AG09319 (cell line): ENCODE measurements around the gene CCDC54.
"Not testable (repeated sequence)": the region's sequence is repeated elsewhere in the genome, so short reads cannot be mapped to it uniquely, and the experiment has no call there.

Experiments
- DNase-seq: peaks from one replicate; pipeline ENCODE4 v3.0.0-alpha.2; 2010; ENCODE audit warnings: low read depth; ENCODE audit errors: extremely low read depth
- TF ChIP-seq, protein P1 (sequence below): IDR thresholded peaks from 2 replicates; pipeline ENCODE4 v1.5.1; 2011; ENCODE audit warnings: low read depth, mild to moderate bottlenecking, inconsistent platforms, low read length, moderate library complexity

CCDC54 gene

DNA sequence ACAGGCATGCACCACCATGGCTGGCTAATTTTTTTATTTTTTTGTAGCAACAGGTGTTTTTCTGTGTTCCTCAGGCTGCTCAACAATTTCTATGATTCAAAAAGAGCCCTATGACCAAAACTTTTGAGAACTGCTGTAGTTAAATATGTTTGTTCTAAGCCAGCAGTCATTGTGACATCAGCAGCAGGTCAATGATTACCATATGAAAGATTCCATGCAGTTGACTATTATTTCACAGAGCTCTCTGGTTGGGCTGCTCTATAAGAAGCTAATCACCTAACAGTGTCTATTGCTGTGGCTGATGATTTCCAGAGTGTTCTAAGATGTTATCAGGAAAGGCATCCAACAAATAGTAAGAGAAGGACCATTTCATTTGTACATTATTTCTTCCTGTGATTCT is at the start of gene CCDC54:
TSS of gene CCDC54 (plus strand) at position 289 of the 400 bp plus-strand sequence. CDS start 149 bp downstream, outside the sequence.
- TF ChIP-seq, protein P1, sequence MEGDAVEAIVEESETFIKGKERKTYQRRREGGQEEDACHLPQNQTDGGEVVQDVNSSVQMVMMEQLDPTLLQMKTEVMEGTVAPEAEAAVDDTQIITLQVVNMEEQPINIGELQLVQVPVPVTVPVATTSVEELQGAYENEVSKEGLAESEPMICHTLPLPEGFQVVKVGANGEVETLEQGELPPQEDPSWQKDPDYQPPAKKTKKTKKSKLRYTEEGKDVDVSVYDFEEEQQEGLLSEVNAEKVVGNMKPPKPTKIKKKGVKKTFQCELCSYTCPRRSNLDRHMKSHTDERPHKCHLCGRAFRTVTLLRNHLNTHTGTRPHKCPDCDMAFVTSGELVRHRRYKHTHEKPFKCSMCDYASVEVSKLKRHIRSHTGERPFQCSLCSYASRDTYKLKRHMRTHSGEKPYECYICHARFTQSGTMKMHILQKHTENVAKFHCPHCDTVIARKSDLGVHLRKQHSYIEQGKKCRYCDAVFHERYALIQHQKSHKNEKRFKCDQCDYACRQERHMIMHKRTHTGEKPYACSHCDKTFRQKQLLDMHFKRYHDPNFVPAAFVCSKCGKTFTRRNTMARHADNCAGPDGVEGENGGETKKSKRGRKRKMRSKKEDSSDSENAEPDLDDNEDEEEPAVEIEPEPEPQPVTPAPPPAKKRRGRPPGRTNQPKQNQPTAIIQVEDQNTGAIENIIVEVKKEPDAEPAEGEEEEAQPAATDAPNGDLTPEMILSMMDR = no peak
- no peak for DNase-seq

DNA sequence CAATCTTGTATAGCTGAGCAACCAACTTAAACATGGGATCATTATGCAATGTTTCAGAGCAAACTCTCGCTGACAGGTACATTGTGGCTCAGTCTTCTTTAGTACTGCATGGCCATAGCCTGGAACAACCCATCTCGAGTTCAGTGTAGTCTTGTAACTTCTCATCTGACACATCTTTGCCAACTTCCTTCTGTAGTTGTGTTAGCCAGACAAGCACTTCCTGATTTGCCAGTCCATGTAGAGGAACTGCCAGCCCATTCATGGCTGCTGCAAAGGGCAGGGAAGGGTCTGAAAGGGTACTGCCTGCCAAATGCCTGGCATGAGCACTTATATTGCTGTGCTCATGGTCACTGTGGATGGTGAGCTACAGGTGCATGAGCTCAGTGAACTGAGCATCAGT is 49.2 kb upstream of the CCDC54 start:
- no peak for DNase-seq
- TF ChIP-seq, protein P1 = no peak

DNA sequence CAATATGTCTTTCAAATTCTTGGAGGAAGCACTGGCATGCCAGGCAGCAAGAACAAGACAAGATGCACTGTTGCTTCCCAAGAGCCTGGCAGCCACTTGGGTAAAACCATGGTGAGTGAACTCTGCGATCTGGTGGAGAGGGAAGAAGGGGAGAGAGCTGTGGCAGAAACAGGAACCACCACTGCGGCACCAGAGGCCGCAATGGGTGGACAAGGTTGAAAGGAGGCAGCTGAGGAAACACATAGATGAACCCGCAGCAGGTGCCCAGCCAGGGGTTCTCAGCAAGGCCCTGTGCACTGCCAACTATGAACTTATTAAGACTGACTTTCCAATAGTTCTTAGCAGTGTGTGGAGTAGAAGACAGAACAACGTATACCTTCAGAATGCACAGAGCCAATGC is 48.2 kb upstream of the CCDC54 start:
- TF ChIP-seq, protein P1 = no peak
- no peak for DNase-seq

DNA sequence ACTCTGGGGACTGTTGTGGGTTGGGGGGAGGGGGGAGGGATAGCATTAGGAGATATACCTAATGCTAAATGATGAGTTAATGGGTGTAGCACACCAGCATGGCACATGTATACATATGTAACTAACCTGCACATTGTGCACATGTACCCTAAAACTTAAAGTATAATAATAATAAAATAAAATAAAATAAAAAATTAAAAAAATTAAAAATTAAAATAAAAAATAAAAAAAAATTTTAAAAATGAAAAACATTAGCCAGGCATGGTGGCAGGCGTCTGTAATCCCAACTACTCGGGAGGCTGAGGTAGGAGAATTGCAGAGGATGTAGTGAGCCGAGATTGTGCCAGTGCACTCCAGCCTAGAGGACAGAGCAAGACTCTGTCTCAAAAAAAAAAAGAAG is 37.5 kb upstream of the CCDC54 start:
- DNase-seq = not testable (repeated sequence)

DNA sequence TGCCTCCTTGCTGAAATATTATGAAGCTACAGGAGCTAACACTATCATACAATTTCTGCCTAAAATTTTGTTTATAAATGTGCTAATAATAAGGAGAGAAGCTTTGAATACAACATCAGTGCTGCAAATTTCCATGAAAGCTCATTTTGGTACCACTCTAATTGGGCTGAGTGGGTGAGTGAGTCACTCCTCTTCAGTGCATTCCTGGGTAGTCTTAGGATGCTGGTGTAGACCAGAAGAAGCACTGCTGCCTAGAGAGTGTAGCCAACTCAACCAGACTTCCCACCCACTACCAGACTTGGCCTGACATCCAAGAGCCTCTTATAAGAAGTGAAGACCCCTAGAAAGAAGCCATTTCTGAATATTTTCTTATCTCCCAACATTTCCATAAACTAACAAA is 32.5 kb upstream of the CCDC54 start:
- TF ChIP-seq, protein P1 = no peak
- DNase-seq = no peak

DNA sequence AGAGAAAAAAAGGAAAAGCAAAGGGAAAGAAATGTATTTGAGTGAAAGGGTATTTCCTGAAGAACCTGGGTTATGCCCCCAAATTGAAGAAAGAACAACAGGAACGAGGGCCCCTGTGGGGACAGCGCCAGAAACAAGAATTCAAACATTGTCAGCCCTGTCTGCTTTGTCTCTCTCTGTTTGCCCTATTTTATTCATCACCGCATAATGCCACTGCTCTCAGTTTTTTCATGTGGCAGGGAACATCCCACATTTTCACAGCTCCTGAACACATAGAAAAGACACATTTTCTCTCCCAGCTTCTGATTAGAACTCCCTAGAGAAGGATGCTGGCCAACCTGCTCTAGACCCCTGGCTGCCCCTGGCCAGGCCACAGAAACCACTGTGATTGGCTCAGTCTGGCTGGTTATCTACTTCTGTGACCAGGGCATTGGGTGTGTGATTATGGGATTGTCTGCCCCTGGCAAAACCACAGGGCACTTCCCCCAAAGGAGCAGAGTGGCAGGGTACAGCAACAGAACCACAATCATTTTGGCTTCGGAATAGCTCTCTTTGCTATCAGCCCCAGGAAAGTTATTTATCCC is 31.3 kb upstream of the CCDC54 start:
- TF ChIP-seq, protein P1 = no peak

DNA sequence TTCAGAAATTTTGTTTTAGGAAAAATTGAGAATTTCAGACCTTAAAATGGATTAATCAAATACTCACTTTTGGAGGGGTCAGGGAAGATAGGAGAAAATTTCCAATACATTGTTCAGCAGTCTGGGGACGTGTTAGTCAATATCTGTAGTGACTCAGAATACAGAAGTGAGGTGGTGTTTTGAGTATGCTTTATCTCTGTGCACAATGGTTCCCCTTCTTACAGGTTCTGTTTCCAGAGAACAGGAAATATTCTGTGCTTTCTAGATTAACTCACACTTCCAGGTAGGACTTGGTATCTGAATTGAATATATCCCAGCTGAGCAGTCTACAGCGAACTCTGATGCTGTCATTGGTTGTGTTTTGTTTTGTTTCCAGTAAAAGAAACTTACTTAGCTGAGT is 30.7 kb upstream of the CCDC54 start:
- TF ChIP-seq, protein P1 = no peak
- DNase-seq = no peak

More for the DNA sequence above, 31.3 kb upstream of the CCDC54 start:
- no peak for DNase-seq

DNA sequence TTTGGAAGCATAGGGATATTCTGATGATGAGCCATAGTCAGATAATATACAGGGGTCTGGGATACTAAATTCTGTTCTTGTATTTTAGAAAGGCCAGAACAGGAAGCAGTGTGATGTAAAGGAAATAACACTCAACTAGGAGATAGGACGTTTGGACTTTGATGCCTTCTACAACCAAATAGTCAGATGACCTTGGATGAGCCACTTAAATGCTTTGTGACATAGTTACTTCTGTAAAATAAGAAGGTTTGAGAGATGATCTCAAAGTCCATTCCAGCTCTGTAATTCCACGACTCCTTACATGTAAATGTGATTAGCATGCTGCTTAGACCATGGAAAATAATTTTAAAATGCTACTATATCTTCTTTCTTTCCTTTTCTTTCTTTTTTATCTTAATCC is 29.5 kb upstream of the CCDC54 start:
- no peak for DNase-seq
- TF ChIP-seq, protein P1 = no peak
